HG03378 (cell line): ENCODE data around the gene CUX1.

Source experiments
- ATAC-seq: cut with Tn5 transposase; IDR thresholded peaks from one replicate; pipeline ENCODE4 v1.9.1; 2021; ENCODE audit warnings: mild to moderate bottlenecking, moderate library complexity; ENCODE audit not compliant: unreplicated experiment

CUX1 gene

DNA sequence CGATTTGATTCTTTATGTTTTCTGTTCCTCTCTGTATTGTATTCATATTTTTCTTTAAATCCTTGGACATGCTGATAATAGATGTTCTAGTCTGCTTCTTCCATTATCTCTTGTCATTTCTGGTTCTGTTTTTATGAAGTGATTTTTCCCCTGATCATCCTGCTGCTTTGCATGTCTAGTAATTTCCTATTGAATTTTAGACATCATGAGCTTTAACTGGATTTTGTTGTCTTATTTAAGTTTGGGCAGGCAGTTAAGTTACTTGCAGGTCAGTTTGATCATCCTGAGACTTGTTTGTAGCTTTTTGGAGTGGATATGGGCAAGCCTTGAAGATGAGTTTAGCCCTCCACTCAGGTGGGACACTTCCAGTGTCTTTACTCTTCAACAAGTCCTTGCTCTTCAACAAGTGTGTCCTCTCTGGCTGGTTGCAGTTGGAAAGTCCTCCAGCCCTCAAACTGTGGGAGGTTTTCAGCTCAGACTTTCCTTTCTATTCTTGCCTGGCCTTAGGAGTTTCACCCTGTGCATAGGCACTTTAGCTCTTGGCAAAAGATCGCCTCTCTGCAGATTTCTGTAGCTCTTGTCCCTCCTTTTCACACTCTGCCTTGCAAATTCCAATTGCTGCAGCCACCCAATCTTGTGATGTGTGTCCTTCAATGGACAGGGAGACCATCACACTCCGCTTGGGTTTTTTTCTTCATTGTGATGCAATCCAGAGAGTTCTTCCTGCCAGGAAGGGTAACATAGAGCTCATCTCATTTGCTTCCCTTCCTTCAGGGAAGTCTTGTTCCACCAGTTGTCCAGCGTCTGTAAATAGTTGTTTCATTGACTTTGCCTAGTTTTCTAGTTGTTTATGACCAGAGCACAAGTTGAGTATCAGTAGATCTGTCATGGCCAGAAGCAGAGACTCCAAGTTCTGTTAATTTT is 272.0 kb downstream of the CUX1 start:
- no peak for ATAC-seq

DNA sequence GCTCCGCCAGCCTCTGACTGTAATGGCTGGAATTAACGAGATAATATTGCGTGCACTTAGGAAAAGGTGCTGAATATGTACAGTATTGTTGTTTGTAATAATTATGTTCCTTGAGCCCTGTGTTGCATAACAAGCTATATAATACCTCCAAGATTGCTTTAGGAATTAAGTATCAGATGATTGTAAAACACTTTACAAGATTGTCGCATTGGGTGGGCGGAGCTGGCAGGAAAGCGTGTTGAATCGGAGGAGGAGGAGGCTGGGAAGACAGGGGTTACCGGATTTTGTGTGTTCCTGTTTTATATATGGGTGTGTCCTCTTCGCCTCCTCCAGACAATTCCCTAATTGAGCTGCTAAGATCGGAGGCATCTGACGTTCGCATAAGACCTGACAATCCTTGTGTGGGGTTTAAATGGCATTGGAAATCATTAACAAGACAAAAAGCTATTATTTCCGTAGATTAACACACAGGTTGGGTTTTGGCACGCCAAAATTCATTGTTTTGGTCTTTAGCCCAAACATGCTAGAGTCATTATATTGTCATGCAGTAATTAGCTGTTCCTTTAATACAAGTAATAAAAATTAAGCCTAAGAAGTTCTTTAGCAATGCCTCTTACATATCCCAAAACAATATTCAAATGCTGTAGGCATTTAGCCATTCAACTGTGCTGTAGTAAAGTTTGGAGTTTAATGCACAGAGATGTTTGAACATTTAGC is 276.3 kb downstream of the CUX1 start:
- no peak for ATAC-seq

DNA sequence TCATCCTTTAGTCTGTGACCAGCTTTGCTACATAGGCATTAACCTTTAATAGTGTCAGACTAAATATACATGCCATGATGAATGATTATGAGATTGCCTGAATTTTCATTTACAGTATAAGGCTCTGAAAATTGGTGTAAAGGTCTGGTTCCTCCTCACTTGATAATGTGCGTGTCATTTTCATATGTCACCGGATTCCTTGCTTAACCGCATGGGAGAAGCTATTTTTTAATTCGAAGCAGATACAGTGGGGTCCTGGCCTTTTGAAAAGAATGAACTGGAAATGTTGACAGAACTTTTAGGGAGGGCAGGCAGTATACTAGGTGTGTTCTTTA is 276.9 kb downstream of the CUX1 start:
- no peak for ATAC-seq

DNA sequence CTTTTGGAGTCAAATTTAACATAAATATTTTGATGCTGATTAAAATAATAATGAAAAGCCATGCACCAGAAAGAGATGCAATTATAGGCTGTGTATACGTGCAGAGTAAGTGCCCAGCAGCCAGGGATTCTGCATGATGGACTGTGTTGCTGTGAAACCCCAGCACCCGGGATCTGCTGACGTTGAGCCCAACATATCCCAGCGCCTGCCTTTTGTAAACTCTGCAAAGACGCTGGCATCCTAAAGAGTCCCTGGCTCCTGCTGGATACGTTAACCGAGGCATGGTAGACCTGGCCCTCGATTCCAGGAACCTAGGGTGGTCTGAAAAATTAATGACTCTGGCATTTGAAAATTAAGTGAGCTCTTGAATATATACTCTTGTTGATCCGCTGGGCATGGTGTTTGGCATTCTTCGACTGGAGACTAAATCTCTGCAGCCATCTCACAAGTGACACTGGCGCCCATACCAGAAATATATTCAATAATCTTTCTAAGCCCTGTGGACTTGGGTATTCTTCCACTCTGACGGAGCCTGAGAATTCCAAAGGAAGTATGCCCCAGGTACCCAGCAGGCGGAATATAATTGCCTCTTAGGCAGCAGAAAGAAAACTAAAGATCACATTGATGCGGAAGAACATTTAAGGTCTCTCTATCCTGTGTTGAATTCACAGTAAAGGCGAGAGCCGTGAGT is 278.0 kb downstream of the CUX1 start:
- ATAC-seq, result no peak

- ATAC-seq, result no peak
These were observed 278.5 kb downstream of the CUX1 start for GRCh38 chr7:102096012-102096332.

- ATAC-seq, result no peak
These were observed 279.4 kb downstream of the CUX1 start for GRCh38 chr7:102096706-102097427.

GRCh38 chr7:102097601-102098161 is 280.3 kb downstream of the CUX1 start:
- ATAC-seq, result no peak

GRCh38 chr7:102098986-102099385 is 281.6 kb downstream of the CUX1 start:
- ATAC-seq, result no peak

GRCh38 chr7:102099474-102099873 is 282.0 kb downstream of the CUX1 start:
- no peak for ATAC-seq

DNA sequence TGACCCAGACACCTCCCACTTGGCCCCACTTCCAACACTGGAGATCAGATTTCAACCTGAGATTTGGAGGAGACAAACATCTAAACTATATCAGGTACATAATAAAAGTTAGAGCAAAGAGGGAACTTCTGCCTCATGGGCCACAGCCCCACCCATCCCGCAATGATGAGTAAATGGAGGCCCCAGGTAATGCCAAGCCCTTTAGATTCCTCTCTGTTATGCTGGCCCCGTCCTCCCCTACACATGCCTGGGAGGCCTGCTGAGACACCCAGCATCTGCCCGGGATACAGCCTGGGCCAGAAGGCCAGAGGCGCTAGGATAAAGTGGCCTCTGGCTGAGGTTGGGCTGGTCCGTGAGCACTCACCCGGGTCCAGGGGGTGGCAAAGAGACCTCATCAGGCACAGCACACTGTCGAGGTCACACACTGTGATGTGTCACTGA is 283.7 kb downstream of the CUX1 start:
- ATAC-seq, result no peak

DNA sequence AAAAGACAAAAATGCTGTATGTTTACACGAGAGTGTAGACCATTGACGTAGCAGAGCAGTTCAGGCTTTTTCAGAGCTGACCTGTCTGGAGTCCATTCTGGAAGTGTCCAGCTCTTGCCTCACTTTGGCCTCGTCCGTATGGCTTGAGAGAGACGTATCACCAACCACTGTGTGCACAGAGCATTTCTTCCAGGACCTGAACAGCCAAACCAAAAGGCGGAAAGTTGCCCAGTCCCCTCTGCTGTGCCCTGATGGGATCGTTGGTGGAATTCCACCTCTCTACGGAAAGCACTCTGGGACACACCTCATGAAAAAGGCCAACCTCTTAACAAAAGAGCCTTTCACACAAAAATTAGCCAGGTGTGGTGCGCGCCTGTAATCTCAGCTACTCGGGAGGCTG is 284.5 kb downstream of the CUX1 start:
- ATAC-seq, result no peak

GRCh38 chr7:102103027-102103372 is 285.6 kb downstream of the CUX1 start:
- no peak for ATAC-seq

GRCh38 chr7:102104245-102104644 is 286.8 kb downstream of the CUX1 start:
- ATAC-seq, result no peak

- no peak for ATAC-seq
These were observed 289.2 kb downstream of the CUX1 start for GRCh38 chr7:102106625-102107024.

DNA sequence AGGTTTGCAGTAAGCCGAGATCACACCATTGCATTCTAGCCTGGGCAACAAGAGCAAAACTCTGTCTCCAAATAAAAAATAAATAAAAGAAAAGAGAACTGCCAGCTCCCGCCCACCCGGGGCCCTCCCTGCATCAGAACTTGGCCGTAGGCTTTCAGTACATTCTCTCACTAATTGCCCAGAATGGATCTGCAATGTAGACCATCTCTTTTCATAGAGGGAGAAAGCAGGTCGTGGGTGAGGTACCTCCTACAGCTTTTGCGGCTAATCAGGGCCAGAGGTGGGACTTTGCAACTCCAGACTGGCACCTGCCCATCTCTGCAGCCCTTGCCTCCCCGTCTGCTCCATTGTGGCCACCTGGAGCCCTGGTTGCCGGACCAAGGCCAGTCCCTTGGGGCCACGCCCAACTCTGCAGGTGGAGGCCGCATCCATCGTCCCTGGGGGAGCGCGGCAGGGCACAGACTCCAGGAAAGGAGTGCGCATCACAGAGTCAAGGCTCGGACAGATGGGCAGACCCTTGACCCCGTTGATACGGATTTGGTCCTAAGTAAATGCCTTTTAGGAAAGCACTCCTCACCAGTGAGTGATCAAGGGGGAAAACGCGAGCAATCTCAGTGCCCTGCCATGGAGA is 290.2 kb downstream of the CUX1 start:
- ATAC-seq, result no peak

- no peak for ATAC-seq
These were observed 293.9 kb downstream of the CUX1 start for GRCh38 chr7:102111061-102112041.

- no peak for ATAC-seq
These were observed 297.8 kb downstream of the CUX1 start for GRCh38 chr7:102115181-102115580.

- ATAC-seq, result no peak
These were observed 298.5 kb downstream of the CUX1 start for GRCh38 chr7:102115931-102116330.

- no peak for ATAC-seq
These were observed 300.3 kb downstream of the CUX1 start for GRCh38 chr7:102117743-102118142.
